ENCODE measurements around the gene TCF7L1.

TCF7L1 gene

DNA sequence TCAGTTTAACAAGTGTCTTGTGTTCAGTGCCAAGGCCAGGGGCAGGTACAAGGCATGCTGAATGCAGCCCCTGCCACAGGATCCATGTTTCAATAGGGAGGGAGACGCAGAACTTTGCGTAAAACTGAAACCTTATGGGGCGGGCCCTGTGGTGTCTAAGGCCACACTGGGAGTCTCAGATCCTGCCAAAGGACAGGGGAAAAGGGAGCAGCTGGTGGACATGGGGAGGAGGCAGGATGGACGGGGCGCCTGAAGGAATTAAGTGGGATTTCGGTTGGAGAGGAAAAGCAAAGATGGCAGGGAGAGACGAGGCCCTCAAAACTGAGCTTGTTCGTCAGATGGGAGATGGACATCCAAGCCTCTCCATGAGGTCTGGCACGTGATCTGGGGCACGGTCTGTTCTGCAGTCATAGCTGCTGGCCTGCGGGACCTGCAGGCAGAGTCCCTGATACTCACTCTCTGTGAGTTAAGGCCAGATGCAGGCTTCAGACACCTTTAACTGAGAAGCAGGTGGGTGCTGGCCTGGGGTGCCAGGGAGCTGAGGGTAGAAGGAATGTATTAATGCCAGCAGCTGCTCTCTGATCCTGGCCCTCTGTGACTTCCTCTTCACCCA is 48.8 kb downstream of the TCF7L1 start:
- Histone ChIP-seq H3K4me3 (ENCODE audit: low read length, poor library complexity, severe bottlenecking) (no peak overlapping the region), H2AFZ (ENCODE audit: low read length) (no peak overlapping the region), H3K9ac (ENCODE audit: low read depth, low read length, poor library complexity, severe bottlenecking) (no peak overlapping the region), H3K27me3 (ENCODE audit: insufficient read depth, low read length, poor library complexity, severe bottlenecking) (no peaks in the 10 kb centered on the region), H3K9me3 (ENCODE audit: insufficient read depth, low read depth, low read length) (no peaks in the 10 kb centered on the region), H3K9me2 (replicated peaks; ENCODE audit: low read depth, low read length) (no peaks in the 10 kb centered on the region), H3K79me2 (ENCODE audit: insufficient read depth, low read length) (no peaks in the 10 kb centered on the region), H3F3A (ENCODE audit: low read depth) (no peaks in the 10 kb centered on the region), H3K4me1 (ENCODE audit: insufficient read depth, low read length, poor library complexity, severe bottlenecking) (no peaks in the 10 kb centered on the region), H3K36me3 (ENCODE audit: insufficient read depth, low read length) (no peaks in the 10 kb centered on the region), H3K4me2 (ENCODE audit: low read depth, low read length, poor library complexity, severe bottlenecking) (no peak overlapping the region), H4K20me1 (ENCODE audit: insufficient read depth, low read length, poor library complexity, severe bottlenecking) (no peaks in the 10 kb centered on the region)
- TF ChIP-seq CTCF (conservative IDR thresholded peaks at IDR 0.05; ENCODE audit: low read length) (no peak), EZH2phosphoT487 (IDR thresholded peaks at IDR 0.05; ENCODE audit: borderline replicate concordance) (no peak)

DNA sequence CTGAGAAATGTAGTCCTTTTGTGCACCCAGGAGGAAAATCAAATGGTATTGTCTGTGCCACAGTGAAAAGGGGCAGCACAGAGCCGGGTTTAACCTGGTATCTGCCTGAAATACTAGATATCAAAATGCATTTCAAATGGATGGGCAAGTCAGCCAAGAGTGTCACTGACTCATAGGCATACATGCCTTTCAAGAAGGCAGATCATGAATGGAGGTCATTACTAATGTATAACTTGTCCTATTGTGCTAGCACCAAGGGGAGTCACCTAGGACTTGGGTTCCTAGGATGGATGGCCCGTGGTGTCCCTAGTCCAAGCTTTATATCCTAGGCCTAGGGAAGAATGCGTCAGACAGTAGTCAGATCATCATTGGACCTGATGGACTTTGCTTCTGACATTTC is 49.9 kb downstream of the TCF7L1 start:
- Histone ChIP-seq H3F3A (ENCODE audit: low read depth) (no peaks in the 10 kb centered on the region), H3K4me1 (ENCODE audit: insufficient read depth, low read length, poor library complexity, severe bottlenecking) (no peaks in the 10 kb centered on the region), H3K4me2 (ENCODE audit: low read depth, low read length, poor library complexity, severe bottlenecking) (no peak overlapping the region), H3K36me3 (ENCODE audit: insufficient read depth, low read length) (no peaks in the 10 kb centered on the region), H2AFZ (ENCODE audit: low read length) (no peak overlapping the region), H3K27me3 (ENCODE audit: insufficient read depth, low read length, poor library complexity, severe bottlenecking) (no peaks in the 10 kb centered on the region), H3K4me3 (ENCODE audit: low read length, poor library complexity, severe bottlenecking) (no peak overlapping the region), H4K20me1 (ENCODE audit: insufficient read depth, low read length, poor library complexity, severe bottlenecking) (no peaks in the 10 kb centered on the region), H3K79me2 (ENCODE audit: insufficient read depth, low read length) (no peaks in the 10 kb centered on the region), H3K9me3 (ENCODE audit: insufficient read depth, low read depth, low read length) (no peaks in the 10 kb centered on the region), H3K9me2 (replicated peaks; ENCODE audit: low read depth, low read length) (no peaks in the 10 kb centered on the region), H3K9ac (ENCODE audit: low read depth, low read length, poor library complexity, severe bottlenecking) (no peak overlapping the region)
- TF ChIP-seq EZH2phosphoT487 (IDR thresholded peaks at IDR 0.05; ENCODE audit: borderline replicate concordance), result no peak
- no peak for TF ChIP-seq CTCF (conservative IDR thresholded peaks at IDR 0.05; ENCODE audit: low read length)

GRCh38 chr2:85183479-85183878 is 50.3 kb downstream of the TCF7L1 start:
- H2AFZ ChIP-seq (ENCODE audit: low read length), result no peak overlapping the region
- H3K4me1 ChIP-seq (ENCODE audit: insufficient read depth, low read length, poor library complexity, severe bottlenecking), result no peaks in the 10 kb centered on the region
- no peak for TF ChIP-seq EZH2phosphoT487 (IDR thresholded peaks at IDR 0.05; ENCODE audit: borderline replicate concordance)
- TF ChIP-seq CTCF (conservative IDR thresholded peaks at IDR 0.05; ENCODE audit: low read length), result no peak
- H3F3A ChIP-seq (ENCODE audit: low read depth), result no peaks in the 10 kb centered on the region
- H3K4me2 ChIP-seq (ENCODE audit: low read depth, low read length, poor library complexity, severe bottlenecking), result no peak overlapping the region
- no peaks in the 10 kb centered on the region for H3K36me3 ChIP-seq (ENCODE audit: insufficient read depth, low read length)
- H3K27me3 ChIP-seq (ENCODE audit: insufficient read depth, low read length, poor library complexity, severe bottlenecking), result no peaks in the 10 kb centered on the region
- H3K4me3 ChIP-seq (ENCODE audit: low read length, poor library complexity, severe bottlenecking), result no peak overlapping the region
- no peaks in the 10 kb centered on the region for H3K79me2 ChIP-seq (ENCODE audit: insufficient read depth, low read length)
- H3K9me2 ChIP-seq (replicated peaks; ENCODE audit: low read depth, low read length), result no peaks in the 10 kb centered on the region
- no peaks in the 10 kb centered on the region for H3K9me3 ChIP-seq (ENCODE audit: insufficient read depth, low read depth, low read length)
- H3K9ac ChIP-seq (ENCODE audit: low read depth, low read length, poor library complexity, severe bottlenecking), result no peak overlapping the region
- no peaks in the 10 kb centered on the region for H4K20me1 ChIP-seq (ENCODE audit: insufficient read depth, low read length, poor library complexity, severe bottlenecking)
